GM12873 (cell line): Measurements from ENCODE around the gene VAPA.

Experiments used
- TF ChIP-seq, protein P1 (sequence below): IDR thresholded peaks from 2 replicates; pipeline ENCODE4 v1.5.1; 2012; ENCODE audit warnings: low read depth, mild to moderate bottlenecking, moderate library complexity, low read length, control low read depth; ENCODE audit not compliant: insufficient read depth; ENCODE audit errors: missing control alignments

The VAPA gene

DNA sequence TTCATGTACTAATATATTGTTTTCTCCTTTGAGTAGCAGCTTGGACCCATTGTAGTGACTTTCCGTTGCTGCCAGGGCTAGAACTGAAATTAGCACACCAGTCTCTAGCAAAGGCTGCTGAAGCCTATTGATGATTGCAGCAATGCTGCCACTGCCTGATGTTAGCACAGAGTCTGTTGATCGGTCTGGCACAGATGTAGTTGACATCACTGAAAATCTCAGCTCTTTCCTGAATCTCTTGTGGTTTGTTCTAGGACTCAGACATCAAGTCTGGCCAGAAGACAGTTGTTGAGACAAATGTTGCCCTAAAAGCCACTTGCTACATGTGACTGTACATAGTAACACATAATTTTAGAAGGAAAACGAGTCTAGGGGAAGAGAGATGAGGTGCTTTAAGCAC is 47.2 kb downstream of the VAPA start:
- TF ChIP-seq, protein P1, sequence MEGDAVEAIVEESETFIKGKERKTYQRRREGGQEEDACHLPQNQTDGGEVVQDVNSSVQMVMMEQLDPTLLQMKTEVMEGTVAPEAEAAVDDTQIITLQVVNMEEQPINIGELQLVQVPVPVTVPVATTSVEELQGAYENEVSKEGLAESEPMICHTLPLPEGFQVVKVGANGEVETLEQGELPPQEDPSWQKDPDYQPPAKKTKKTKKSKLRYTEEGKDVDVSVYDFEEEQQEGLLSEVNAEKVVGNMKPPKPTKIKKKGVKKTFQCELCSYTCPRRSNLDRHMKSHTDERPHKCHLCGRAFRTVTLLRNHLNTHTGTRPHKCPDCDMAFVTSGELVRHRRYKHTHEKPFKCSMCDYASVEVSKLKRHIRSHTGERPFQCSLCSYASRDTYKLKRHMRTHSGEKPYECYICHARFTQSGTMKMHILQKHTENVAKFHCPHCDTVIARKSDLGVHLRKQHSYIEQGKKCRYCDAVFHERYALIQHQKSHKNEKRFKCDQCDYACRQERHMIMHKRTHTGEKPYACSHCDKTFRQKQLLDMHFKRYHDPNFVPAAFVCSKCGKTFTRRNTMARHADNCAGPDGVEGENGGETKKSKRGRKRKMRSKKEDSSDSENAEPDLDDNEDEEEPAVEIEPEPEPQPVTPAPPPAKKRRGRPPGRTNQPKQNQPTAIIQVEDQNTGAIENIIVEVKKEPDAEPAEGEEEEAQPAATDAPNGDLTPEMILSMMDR = no peak

DNA sequence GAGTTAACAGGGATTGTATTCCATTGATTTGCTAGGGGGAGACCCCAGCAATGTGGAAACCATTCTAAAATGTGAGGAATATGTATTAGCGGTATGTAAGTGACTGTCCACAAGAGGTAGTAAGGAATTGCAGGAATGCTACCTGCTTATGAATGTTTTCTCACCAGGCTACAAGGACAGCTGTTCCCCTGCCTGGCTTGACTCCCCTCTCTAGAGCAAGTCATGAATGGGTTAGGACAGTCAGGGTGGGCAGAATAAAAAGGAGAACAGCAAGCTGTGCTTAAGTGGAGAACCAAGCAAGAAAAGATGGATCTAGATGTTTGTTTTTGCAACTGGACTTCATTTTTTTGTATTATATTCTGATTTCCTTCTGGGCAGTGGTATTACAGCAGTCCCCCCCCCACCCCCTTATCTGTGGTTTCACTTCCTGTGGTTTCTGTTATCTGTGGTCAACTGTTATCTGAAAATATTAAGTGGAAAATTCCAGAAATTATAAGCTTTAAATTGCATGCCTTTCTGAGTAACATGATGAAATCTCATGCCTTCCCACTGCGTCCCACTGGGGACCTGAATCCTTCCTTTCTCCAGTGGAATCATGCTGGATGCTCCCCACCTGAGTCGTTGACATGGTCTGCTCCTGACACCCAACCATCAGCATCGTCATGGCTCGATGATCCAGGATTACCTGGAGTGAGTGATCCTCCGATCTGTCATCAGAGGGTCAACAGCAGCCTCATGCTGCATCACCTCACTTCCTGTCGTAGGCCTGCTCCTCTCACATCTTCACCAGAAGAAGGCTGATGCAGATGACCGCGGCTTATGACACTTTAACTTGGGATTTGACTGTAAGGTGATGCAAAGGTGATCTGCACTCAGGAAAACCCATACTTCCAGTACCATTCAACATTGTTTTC is 52.2 kb downstream of the VAPA start:
- TF ChIP-seq, protein P1 = no peak

DNA sequence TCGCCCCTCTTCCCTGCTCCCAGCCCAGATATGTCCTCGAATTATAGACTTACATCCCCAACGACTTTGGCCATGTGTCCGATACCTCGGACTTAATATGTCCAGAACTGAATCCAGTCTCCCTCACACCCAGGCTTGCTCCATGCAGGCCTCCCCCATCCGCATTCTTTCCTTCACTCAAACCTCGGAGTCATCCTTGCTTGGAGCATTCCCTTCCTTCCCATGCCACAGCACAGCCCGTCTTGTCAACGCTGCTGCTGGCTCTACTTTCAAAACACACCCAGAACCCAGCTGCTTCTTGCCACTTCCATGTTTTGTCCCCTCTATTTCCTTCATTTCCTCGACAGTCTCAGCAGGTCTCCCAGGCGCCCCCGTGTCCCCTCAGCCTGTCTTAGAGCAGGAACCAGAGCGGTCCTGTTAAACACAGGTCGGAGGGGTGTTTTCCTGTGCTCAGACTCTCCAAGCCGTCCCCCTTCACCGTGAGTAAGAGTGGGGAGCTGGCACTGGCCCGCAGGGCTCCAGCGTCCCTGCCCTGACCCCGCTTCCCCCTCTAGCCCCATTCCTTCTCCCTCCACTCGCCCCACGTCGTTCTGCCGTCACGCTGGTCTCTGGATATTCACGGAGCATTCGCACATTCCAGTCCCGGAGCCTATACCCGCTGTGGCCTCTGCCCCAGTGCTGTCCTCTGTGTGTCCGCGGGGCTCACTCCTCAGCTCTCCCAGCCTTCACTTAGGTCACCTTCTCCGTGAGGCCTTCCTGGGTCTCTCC is 54.4 kb downstream of the VAPA start:
- TF ChIP-seq, protein P1 = no peak

DNA sequence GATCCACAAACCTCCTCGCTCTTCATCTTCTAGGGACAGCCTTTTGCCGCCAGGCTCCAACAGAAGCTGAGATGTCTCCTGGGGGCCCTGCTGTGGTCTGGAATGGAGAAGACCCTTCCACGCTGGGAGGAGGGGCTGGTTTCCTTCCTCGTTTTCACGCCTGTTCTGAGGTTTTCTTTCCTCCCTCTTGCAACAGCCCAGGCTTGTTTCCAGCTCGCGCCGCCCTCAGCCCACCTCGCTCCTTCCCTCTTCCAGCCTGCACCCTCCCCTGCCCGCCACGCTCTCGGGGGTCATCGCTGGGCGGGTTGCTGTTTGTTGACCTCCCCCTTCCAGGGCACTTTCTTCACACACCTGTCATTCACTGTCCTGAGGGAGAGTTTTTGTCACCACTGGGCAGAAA is 55.4 kb downstream of the VAPA start:
- TF ChIP-seq, protein P1 = no peak

DNA sequence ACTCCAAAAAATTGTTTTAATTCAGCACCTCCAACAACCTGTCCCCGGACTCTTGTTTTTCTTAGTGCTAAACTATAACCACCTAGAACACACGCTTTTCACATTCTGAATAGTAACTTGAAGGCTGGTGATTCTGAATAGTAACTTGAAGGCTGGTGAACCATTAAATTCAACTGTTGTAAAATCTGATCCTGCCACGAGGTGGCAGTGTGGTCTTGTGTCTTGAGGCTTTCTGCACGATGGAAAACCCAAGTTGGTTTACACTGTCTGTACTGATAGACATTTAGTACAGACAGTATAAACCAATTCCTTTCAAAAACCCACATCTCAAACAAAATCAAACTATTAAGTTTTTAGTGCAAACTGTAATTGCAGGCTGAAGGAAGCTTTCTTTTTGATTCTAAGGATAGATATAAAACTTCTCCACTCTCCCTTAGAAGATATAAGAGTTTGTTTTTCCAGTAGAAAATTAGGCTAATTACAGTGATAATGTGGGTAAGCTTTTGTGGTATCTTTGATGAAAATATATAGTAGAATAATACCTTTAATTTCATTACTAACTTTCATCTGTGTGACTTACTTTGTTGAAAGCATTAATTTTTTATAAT is 57.6 kb downstream of the VAPA start:
- TF ChIP-seq, protein P1 = peak; percentile 67

DNA sequence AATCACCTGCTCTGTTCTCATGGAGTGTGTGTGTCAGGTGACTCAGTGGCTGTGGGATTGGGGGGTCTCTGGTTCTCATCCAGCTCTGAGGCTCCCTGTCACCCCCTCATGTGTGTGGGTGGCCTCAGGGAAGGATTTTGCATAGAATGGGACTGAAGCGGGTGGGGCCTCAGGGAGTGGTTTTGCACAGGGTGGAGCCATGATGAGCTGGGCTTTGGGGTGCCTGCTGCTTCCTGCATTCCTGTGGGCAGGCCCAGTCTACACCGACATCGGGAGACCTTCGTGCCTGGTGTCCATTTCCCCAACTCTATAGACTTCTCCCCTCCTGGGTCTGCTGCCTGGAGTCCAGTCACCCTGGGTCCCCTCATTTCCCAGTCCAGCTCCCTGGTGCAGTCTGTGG is 59.7 kb downstream of the VAPA start:
- TF ChIP-seq, protein P1 = no peak
